Measurements from ENCODE around the gene TMUB2.

The TMUB2 gene

GRCh38 chr17:44199553-44200477 is 13.0 kb downstream of the TMUB2 start, which contains the start of gene ATXN7L3:
Gene ATXN7L3, minus strand, starts transcription at chr17:44199884. Its CDS starts 1,814 bp downstream, at chr17:44198070.
- in situ Hi-C loops (cut with MboI; ENCODE audit: low pct_unique_long_range_greater_than_20kb, low sequenced_read_pairs): no loop called here
- peak; percentile 93 for DNase-seq

DNA sequence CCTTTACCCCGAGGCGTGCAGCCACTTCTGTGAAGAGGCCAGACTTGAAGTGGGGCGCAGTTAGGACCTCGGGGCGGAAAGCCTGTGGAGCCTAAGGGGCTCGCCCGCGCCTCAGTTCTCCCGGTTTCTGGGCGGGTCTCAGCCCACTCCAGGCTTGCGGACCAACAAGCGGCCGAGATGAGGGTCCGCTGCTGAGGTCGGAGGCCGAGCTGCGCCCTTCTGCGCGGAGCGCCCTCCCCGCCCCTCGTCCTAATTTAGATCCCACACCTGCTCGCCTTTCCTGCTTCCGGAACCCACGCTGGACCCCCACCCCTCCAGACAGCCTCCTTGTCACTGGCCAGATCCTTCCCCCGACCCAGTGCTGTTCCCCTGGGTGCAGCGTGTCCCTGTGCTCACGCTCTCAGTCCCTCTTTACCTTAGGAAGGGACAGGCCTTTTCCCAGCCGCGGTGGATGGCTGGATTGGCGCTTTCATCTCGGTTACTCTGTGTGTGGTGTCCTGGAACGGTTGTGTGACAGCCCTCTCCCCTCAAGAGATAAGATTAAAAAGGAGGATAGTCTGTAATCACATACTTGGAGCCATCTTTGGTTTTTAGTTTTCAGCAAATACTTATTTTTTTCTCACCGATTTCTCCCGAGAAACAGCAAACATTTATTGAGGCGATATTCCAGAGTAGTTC is 13.8 kb downstream of the TMUB2 start:
- no peak for DNase-seq
- in situ Hi-C loops (cut with MboI; ENCODE audit: low pct_unique_long_range_greater_than_20kb, low sequenced_read_pairs): no loop called here

GRCh38 chr17:44202756-44203155 is 16.0 kb downstream of the TMUB2 start:
- no peak for DNase-seq
- in situ Hi-C loops (cut with MboI; ENCODE audit: low pct_unique_long_range_greater_than_20kb, low sequenced_read_pairs): no loop called here

DNA sequence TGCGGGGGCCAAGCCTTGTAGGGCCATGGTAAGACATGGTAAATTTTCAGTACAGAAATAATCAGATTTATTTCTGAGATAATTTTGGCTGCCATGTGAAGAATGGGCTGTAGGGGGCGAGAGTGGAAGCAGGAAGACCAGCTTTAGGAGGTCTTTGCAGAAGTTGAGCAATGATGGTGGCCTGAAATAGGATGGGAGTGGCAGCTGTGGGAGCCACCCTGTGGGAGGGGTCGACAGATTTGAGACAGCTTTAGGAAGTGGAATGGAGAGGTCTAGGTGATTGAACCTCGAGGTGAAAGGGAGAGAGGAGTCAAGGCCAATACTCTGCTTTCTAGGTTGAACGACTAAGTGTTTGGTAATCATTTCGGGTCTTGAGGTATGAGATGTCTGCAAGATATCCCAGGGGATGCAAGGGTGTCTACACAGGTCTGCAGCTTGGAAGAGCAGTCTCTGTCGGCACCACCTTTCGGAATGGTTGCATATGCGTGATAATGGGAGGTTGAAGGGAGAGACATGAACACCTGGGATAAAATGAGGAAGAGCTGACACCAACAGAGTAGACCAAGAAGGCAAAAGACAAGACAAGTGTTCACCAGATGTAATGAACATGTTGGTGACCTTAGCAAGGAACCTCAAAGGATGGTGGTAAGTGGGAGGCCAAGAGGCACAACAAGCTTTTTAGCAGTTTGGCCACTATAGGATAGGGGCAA is 17.1 kb downstream of the TMUB2 start:
- DNase-seq: peak; percentile 94
- in situ Hi-C loops (cut with MboI; ENCODE audit: low pct_unique_long_range_greater_than_20kb, low sequenced_read_pairs): no loop called here

GRCh38 chr17:44204441-44204882 is 17.7 kb downstream of the TMUB2 start:
- in situ Hi-C loops (cut with MboI; ENCODE audit: low pct_unique_long_range_greater_than_20kb, low sequenced_read_pairs): no loop called here
- DNase-seq: no peak

GRCh38 chr17:44205962-44206824 is 19.4 kb downstream of the TMUB2 start:
- no peak for DNase-seq
- in situ Hi-C loops (cut with MboI; ENCODE audit: low pct_unique_long_range_greater_than_20kb, low sequenced_read_pairs): no loop called here

DNA sequence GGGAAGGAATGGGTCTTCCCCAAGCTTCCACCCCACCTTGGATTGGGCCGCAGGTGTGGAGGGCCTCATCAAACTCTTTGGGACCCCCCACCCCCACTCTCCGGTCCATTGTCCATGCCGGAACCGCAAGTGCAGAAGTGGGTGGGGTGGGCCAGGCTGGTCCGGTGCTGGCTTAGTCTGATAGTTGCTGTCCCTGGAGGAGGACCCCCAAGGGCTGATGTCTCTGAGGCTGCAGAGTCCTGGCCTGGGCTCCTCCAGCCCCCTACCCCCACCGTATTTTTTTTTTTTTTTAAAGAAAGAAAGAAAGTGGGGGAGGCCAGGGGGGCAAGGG is 20.0 kb downstream of the TMUB2 start:
- DNase-seq: no peak
- in situ Hi-C loops (cut with MboI; ENCODE audit: low pct_unique_long_range_greater_than_20kb, low sequenced_read_pairs): no loop called here

GRCh38 chr17:44207319-44207718 is 20.5 kb downstream of the TMUB2 start:
- in situ Hi-C loops (cut with MboI; ENCODE audit: low pct_unique_long_range_greater_than_20kb, low sequenced_read_pairs): no loop called here
- no peak for DNase-seq

DNA sequence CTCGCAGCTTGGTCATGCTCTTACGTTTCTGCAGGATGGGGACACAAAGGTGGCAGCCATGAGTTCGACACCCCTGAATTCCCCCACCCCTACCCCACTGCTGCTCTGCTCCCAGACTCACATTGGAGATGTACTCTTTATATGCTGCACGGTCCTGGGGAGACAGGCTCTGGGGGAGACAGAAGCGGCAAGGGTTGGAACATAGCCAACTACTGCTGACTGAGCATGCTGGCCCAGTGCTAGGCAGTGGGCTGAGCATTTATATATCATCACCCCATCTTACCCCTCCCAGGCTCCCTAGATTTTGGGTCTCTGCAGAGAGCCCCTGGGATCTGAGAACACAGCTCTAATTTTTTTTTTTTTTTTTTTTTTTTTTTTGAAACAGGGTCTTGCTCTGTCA is 21.0 kb downstream of the TMUB2 start:
- DNase-seq: no peak
- in situ Hi-C loops (cut with MboI; ENCODE audit: low pct_unique_long_range_greater_than_20kb, low sequenced_read_pairs): no loop called here

GRCh38 chr17:44209786-44210341 is 23.1 kb downstream of the TMUB2 start:
- DNase-seq: no peak
- in situ Hi-C loops (cut with MboI; ENCODE audit: low pct_unique_long_range_greater_than_20kb, low sequenced_read_pairs): loop anchor here (10.0 kb wide), 1 partner anchor 115 kb away; the partner anchor contains the start of gene SLC25A39

GRCh38 chr17:44210342-44211192 is 23.8 kb downstream of the TMUB2 start:
- in situ Hi-C loops (cut with MboI; ENCODE audit: low pct_unique_long_range_greater_than_20kb, low sequenced_read_pairs): loop anchor here (10.0 kb wide), 1 partner anchor 114 kb away; the partner anchor contains the start of gene SLC25A39
- DNase-seq: peak; percentile 94

DNA sequence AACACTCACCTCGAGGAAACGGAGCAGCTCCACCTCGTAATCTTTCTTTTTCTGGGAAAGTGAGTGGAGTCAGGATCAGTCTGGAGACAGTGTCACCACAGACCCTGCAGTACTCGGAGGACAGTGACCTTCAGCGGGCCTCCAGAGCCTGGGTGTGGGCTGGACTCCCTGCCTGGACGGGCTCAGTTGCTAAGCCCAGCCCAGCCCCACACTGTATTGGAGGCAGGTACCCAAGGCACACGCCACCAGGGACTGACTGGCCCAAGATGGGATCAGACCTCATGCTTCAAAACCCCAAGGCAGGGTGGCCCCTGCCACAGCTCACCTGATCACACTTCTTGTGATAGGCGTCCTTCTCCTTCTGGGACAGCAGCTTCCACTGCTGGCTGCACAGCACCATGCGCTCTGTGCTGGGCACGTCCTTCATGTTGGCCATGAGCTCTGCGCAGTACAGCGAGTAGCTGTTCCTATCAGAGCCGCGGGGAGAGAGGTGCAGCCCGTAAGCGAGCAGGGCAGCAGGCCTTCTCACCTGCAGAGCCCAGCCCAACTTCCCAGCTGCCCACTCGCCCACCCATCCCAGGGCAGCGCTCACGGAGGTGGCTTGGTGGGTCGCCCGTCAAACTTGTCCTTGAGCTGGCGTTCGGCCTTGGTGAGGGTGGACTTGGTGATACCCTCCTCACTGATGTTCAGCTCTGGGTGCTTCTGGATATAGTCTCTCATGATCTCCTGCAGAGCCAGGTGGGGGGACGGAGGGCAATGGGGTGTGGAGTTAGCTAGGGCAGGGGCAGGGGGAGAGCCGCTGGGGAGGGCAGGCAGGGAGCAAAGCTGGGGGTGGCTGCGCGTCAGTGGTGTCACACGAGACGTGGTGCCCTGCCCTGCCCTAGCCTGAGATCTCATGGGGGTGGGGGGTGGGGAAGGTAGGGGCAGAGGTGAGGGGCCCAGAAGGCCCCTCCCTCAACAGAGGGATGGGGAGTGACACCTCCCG is 24.8 kb downstream of the TMUB2 start:
- in situ Hi-C loops (cut with MboI; ENCODE audit: low pct_unique_long_range_greater_than_20kb, low sequenced_read_pairs): loop anchor here (10.0 kb wide), 1 partner anchor 113 kb away; the partner anchor contains the start of gene SLC25A39
- DNase-seq: no peak

GRCh38 chr17:44212507-44213402 is 26.0 kb downstream of the TMUB2 start:
- in situ Hi-C loops (cut with MboI; ENCODE audit: low pct_unique_long_range_greater_than_20kb, low sequenced_read_pairs): loop anchor here (10.0 kb wide), 1 partner anchor 112 kb away; the partner anchor contains the start of gene SLC25A39
- DNase-seq: no peak

DNA sequence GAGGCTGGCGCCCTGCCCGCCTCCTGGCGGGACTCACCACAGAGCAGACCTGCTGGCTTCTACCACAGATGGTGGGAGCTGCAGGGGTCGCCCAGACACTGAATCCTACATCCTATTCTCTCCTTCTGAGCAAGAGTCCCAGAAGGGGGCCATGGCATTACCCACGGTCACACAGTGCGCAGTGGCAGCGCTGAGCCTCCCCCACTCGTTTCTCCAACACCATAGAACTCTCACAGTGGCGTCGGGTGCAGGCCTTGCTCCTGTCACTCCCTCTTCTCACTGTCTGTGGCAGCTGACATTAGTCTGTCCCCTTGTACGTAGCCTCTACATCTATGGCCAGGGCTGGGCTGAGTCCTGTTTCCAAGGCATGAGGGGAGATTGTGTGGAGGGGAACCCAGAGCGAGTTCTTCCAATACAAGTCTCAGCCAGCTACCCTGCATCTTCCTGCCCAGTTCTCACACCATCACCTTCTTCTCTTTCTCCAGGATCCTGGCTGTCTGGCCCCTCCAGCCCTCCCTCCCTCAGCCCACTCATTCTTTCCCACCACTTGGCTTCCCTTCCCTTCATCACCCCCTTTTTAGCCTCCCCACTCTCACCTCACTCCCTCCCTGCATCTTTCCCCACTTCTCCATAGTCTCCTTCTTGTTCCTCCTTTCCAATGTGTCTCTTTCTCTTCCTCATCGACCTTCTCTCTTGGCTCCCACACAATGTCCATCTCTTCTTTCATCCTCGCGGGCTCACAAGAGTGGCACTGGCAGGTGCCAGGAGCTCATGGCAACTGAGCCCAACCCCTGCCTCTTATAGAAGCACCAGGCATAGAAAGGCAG is 26.8 kb downstream of the TMUB2 start:
- DNase-seq: no peak
- in situ Hi-C loops (cut with MboI; ENCODE audit: low pct_unique_long_range_greater_than_20kb, low sequenced_read_pairs): loop anchor here (10.0 kb wide), 1 partner anchor 111 kb away; the partner anchor contains the start of gene SLC25A39

DNA sequence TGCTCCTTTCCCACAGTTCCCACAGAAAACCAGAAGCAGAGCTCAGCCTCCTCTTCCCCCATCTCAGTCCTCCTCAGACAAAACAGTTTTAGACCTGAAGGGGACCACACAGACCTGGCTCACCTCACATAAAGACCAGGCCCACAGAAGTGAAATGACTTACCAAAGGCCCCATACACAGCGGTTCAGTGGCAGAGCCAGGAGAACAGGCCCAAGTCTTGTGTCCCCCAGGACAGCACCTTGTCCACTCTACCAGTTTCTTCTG is 27.4 kb downstream of the TMUB2 start:
- no peak for DNase-seq
- in situ Hi-C loops (cut with MboI; ENCODE audit: low pct_unique_long_range_greater_than_20kb, low sequenced_read_pairs): loop anchor here (10.0 kb wide), 1 partner anchor 111 kb away; the partner anchor contains the start of gene SLC25A39

Measured in KBM-7 (cell line).